OCI-LY7 (cell line): Measurements from ENCODE around the gene CRB1.

Source experiments
- CTCF ChIP-seq: fragments of 200-600 bp; sonication (generic); conservative IDR thresholded peaks from 2 replicates; pipeline ENCODE4 v1.5.1; 2014; ENCODE audit warnings: mild to moderate bottlenecking, antibody characterized with exemption, low read length, moderate library complexity, mixed read lengths
- EZH2phosphoT487 ChIP-seq: fragments of 200-600 bp; sonication (generic); IDR thresholded peaks from 2 replicates; pipeline ENCODE4 v1.6.1; 2018; ENCODE audit warnings: low read depth, borderline replicate concordance, mild to moderate bottlenecking, mixed run types, antibody characterized with exemption, low read length, moderate library complexity, mixed read lengths

- TF ChIP-seq CTCF (no peak), EZH2phosphoT487 (no peak)
Observed at GRCh38 chr1:197435224-197435623, 167.2 kb downstream of the CRB1 start.
